Measurements from ENCODE around the gene LRRN4CL.
"Not testable (repeated sequence)": the region's sequence is repeated elsewhere in the genome, so short reads cannot be mapped to it uniquely, and the experiment has no call there.

Gene LRRN4CL

DNA sequence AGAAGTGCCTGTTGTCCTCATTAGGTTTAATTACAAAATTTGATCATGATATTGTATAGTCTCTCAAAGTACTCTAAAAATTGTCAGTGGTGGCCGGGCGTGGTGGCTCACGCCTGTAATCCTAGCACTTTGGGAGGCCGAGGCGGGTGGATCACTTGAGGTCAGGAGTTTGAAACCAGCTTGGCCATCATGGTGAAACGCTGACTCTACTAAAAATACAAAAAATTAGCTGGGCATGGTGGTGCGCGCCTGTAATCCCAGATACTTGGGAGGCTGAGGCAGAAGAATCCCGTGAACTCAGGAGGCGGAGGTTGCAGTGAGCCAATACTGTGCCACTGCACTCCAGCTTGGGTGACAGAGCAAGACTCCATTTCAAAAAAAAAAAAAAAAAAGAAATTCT lies 13.9 kb downstream of the LRRN4CL start:
- DNase-seq: not testable (repeated sequence)

DNA sequence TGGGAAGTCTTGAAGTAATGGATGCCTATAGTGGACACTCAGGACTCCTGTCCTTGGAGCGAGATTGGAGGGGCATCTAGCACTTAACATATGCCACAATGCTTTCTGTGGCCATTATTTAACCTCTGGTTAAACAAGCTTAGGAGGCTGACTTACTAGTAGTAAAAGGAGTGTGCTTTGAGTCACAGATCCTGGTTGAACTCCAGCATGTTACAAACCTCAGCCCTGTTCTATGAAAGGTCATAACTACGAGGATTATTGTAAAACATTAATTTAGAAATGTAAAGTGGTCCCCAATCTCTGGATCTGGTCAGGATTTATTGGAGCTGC lies 16.2 kb downstream of the LRRN4CL start:
- DNase-seq: no peak

DNA sequence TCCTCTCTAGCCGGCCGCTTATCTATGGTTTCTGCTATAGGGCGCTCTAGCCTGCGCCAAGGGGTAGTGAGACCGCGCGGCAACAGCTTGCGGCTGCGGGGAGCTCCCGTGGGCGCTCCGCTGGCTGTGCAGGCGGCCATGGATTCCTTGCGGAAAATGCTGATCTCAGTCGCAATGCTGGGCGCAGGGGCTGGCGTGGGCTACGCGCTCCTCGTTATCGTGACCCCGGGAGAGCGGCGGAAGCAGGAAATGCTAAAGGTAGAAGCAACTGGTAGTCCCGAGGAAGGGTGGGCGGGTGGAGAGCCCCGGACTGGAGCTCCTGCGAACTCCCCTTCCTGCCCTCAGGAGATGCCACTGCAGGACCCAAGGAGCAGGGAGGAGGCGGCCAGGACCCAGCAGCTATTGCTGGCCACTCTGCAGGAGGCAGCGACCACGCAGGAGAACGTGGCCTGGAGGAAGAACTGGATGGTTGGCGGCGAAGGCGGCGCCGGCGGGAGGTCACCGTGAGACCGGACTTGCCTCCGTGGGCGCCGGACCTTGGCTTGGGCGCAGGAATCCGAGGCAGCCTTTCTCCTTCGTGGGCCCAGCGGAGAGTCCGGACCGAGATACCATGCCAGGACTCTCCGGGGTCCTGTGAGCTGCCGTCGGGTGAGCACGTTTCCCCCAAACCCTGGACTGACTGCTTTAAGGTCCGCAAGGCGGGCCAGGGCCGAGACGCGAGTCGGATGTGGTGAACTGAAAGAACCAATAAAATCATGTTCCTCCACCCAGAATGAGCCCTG lies 17.5 kb downstream of the LRRN4CL start, which contains the start of the genes LBHD1 and UQCC3:
TSS of gene LBHD1 (minus strand) at position 660 of the 782 bp plus-strand sequence. CDS start 2,236 bp downstream, outside the sequence.
TSS of gene UQCC3 (plus strand) at position 66 of the 782 bp plus-strand sequence. CDS start at position 139, 73 bp downstream.
- DNase-seq: peak; percentile 73 to 86

DNA sequence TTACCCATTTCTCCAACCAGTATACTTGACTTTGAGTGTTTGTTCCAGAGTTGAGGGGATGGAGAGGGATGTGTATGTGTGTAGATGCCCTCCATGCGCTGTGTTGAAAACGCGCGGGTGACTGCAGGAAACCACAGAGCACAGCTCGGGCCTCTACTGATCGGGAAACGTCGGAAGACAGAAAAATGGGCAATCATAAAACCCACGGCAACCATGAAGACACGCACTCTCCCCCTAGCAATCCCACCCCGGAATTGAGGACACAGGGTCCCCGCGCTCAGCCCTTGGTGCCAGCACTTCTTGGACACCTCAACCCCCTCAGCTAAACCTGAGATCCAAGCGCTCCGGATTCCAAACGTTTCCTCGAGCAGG lies 18.1 kb downstream of the LRRN4CL start:
- DNase-seq: peak in 1 of 2 donors; percentile 15

DNA sequence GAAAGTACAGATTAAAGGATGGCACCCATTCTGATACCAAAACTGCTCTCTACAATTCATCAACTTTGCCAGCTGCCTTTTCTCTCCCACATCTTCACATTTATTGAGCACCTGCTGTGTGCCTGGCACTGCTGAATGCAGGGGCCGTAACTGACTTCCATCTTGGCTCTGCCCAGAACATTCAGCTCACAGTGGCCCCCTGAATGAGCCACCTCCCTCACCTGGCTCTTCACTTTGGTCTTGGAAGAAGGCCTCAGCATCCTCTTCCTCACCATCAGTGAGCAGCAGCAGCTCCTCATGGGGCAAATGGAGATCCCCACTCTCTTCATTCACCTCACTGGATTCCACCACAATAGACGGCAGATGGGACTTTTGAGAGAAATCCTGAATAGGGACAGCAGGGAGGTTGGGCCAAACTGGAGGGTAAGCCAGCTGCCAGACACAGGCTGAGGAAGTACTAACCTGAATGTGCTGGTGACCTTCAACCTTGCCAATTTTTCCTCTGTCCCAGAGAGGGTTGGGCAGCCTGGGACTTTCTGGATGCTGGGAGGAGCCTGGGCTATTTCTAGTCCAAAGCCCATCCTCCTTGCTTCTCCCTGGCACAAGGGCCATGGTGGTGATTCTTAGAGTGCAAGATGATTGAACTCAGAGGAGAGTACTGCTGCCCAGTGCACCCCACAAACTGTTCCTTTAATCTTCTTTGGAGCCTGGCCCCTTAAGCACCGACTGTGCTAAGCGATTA lies 19.7 kb downstream of the LRRN4CL start:
- no peak for DNase-seq

DNA sequence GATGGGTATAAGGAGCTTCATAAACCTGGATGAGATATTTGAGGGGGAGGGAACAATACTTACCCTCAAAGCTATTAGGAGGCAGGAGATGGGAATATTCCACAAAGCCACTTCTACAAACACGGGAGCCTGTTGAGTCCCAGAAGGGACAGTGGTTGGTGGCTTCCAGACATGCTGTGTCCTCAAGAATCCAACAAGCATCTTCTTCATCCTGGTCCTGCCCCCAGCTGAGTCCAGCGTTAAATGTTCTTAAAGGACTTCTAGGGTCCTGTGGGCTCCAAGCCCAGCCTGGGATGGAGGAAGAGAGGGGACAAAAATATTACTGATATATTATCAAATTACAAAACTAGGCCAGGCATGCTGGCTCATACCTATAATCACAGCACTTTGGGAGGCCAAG lies 21.9 kb downstream of the LRRN4CL start:
- no peak for DNase-seq

DNA sequence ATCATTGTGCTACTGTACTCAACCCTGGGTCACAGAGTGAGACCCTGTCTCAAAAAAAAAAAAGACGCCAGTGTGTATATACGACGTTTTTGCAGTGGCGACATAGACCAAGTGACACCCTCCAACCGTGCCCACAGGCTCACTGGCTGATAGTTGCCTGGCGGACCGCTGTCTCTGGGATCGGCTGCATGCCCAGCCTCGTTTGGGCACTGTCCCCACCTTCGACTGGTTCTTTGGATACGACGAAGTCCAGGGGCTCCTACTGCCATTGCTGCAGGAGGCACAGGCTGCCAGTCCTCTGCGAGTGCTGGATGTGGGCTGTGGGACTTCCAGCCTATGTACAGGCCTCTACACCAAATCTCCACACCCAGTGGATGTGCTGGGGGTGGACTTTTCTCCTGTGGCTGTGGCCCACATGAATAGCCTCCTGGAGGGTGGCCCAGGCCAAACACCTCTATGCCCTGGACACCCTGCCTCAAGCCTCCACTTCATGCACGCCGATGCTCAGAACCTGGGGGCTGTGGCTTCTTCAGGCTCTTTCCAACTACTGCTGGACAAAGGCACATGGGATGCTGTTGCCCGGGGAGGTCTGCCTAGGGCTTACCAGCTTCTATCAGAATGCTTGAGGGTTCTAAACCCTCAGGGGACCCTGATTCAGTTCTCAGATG lies 22.9 kb downstream of the LRRN4CL start:
- no peak for DNase-seq

DNA sequence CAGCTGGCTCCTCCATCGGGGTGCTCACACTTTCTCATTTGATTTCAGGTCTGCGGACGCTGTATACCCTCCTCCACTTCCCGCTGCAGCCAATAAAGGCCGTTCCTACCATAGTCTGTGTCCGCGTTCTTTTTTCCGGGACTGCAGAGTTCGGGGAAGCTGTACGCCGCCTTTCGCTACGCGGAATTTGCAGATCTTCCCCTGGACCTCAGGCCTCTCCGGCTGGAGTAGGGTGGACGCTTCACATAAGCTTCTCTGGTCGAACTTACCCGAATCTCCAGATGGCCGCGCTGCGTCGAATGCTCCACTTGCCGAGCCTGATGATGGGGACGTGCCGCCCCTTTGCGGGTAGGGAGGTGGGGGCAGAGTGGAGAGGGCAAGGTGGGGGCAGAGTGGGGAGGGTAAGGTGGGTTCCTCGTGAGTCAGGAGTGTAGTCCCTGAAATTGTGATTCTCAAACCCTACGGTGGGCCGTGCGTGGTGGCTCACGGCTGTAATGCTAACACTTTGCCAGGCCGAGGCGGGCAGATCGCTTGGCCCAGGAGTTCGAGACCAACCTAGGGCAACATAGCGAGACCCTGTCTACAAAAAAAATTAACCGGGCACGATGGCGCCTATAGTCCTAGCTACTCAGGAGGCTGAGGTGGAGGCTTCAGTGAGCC lies 23.6 kb downstream of the LRRN4CL start:
- peak; percentile 57 to 69 for DNase-seq

DNA sequence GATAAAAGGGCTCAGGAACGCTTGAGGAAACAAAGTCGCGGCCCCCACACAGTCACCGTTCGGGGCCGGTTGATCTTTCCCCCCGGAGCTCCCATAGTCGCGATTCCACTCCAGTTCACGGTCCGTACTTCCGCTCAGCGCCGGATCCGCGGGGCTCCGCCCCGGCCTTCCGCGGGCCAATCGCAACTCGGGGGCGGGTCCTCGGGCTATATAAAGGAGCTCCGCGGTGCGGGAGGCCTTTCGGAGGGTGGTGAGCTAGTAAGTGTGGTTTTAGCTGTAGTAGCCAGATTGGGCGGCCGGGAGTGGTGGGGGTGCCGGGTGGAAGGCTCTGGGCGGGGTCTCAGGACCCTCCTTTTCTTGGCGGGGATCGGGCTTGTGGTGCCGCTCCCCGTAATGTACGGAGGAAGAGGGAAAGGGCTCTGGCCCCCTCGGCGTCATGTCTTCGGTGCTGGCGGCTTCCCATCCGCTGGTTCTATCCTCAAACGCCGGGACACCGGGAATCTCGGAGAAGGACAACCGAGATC lies 24.2 kb downstream of the LRRN4CL start, which contains the start of the genes C11orf98 and CSKMT:
TSS of gene C11orf98 (minus strand) at position 136 of the 524 bp plus-strand sequence. CDS start at position 95, 41 bp downstream.
TSS of gene CSKMT (plus strand) at position 238 of the 524 bp plus-strand sequence. CDS start 568 bp downstream, outside the sequence.
- DNase-seq: peak; percentile 93 to 97

DNA sequence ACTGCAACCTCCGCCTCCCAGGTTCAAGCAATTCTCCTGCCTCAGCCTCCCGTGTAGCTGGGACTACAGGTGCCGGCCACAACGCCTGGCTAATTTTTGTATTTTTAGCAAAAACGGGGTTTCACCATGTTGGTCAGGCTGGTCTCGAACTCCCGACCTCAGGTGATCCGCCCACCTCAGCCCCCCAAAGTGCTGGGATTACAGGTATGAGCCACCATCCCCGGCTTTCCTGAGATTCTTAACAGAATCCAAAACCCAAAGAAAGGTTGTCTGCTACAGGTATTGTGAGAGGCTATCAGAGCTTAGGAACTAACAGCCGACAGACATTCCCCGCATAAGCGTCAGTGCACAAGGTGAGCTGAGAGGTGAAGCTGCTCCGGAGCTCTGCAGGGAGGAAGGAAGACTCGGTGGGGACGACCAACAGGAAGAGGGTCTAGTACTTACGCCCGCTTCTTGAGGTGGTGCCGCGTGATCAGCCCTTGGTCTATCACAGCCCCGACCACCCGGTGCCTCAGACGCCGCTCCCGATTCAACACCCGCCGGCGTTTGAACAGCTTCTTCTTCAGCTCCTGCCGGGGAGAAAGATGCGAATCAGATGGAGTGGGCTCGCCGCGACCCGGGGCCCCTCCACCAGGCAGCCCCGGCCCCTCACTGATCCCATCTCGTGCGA lies 24.8 kb downstream of the LRRN4CL start:
- DNase-seq: peak; percentile 59 to 67

DNA sequence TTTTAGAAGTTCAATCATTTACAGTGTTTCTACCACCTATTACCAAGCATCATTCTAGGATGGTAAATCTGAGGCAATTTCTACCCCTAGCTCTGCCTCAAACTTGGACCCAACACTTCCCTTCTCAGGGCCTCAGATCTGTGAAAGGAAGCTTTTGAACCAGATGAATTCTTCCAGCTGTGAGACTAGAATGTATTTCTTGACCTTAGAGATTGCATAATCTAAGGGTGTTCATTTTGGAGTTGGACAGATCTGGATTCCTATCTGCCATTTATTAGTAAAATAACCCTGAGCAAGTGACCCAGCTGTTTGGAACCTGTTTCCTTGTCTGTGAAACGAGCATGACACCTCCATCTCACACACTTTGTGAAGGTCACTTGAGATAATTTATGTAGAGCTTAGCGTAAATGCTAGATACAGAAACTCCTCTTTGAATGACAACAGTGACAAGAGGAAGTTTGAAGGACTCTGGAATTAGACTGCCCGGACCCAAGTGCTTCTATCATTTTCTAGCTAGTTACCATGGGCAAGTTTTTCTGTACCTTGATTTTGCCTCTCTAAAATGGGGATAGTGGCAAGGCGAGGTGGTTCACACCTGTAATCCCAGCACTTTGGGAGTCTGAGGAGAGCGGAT lies 32.4 kb downstream of the LRRN4CL start:
- DNase-seq: no peak

DNA sequence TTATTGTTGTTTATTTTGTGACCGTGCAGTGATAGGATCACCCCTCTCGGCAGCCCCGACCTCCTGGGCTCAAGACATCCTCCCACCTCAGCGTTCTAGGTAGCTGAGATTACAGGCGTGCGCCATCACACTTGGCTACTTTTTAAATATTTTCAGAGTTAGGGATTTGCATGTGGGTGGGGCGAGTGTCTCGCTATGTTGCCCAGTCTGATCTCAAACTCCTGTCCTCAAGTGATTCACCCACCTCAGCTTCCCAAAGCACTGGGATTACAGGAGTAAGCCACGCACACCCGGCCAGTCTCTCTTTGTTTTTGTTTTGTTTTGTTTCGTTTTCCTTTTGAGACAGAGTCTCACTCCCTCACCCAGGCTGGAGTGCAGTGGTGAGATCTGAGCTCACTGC lies 35.0 kb downstream of the LRRN4CL start:
- DNase-seq: no peak

DNA sequence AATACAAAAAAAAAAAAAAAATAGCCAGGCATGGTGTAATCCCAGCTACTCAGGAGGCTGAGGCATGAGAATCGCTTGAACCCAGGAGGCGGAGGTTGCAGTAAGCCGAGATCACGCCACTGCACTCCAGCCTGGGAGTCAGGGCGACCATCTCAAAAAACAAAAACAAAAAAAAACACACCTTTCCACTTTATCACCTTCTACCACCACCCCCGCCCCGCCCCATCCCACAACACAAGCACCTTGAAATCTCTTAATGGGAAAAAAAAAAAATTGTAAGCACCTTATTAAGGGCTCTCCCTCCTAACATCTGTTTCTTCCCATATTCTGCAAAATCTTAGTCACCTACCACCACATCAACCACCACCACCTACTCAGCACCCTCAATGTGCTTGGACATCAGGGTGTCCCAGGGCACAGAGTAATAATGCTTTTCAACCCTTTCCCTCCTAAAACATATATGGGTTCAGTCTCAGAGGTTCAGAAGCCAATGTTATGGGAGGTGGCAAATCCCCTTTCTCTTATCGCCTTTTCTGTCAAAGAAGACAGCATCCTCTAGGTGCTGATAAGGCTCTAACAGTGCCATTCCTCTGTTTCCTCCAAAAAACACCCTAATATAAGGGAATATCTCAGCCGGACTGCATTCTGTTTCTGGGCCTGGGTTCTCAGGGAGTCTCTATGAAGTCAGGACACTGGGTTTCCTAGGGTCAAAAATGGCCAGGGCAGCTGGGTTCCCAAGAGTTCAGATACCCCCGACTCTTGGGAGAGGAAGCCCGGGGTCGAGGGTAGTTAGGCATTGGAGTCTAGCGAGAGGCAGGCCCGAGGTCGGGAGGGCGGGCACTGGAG lies 36.9 kb downstream of the LRRN4CL start:
- peak in 1 of 2 donors; percentile 74 for DNase-seq

DNA sequence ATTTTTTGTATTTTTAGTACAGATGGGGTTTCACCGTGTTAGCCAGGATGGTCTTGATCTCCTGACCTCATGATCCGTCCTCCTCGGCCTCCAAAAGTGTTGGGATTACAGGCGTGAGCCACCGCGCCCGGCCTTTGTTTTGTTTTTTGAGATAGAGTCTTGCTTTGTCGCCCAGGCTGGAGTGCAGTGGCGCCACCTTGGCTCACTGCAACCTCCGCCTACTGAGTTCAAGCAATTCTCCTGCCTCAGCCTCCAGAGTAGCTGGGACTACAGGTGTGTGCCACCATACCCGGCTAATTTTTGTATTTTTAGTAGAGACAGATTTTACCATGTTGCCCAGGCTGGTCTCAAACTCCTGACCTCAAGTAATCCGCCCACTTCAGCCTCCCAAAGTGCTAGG lies 39.0 kb downstream of the LRRN4CL start:
- not testable (repeated sequence) for DNase-seq

DNA sequence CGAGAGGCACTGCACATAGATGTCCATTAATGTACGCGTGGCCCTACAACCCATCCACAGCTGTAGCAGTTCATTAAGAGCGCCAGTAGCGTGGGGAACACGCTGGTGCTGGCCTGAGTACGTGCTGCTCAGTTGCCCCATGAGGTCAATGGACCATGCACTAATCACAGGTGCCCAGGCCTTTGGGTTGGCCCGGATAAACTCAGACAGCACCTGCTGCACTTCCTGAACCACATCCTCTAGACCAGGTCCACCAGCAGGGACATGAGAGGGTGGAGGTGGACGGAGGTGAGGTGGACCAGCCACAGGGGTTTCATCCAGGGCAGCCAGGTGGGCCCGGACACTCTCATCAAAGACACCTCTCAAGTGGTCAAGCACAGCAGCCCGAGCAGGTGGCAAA lies 39.8 kb downstream of the LRRN4CL start:
- no peak for DNase-seq

DNA sequence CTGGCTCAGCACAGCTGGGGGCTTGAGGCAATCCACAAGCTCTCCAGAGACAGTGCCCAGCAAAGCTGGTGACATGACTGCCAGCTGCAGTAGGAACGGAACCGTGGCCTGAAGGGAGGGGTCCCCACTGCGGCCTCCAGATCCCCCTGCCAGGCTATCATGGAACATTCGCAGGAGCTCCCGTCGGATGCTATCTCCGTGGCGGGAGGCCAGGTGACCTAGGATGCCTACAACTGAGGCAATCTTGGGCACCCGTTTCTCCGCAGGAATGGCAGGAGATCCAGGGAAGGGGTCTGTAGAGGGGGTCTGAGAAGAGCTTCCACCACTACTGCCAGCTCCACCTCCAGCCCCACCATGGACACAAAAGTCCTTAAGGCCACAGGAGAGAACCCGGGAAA lies 40.4 kb downstream of the LRRN4CL start:
- no peak for DNase-seq

DNA sequence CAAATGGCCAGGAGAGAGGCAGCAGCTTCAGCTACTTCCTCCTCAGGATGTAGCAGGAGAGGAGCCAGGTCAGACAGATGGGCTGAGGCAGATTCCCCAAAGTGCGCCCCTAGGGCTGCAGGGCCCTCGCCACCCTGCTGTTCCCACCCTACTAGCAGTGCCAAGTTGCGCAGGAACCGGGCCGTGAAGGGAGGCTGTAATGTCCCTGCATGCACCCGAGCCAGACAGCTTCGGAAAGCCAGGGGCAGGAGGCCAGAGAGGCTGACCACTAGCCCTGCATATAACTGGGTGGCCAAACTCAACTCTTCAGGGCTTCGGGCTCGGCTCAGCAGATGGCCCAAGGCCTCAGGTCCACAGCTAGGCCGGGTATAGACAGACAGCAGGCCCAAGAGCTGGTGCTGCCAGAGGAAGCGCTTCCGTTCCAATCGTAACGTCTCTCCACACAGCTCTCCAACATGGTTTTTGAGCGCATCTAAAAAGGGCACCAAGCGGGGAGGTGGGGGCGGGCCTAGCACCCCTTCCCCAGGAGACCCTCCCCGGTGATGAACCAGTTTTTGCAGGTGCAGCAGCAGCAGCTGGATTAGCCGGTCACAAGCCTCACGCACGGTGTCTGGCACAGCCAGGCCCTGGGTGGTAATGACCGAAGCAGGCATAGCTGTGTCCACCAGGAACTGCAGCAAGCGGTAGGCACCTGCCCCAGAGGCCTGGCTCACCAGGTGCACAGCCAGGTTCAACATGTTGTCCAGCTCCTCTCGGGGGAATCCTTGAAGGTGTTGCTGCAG lies 41.0 kb downstream of the LRRN4CL start:
- DNase-seq: no peak

DNA sequence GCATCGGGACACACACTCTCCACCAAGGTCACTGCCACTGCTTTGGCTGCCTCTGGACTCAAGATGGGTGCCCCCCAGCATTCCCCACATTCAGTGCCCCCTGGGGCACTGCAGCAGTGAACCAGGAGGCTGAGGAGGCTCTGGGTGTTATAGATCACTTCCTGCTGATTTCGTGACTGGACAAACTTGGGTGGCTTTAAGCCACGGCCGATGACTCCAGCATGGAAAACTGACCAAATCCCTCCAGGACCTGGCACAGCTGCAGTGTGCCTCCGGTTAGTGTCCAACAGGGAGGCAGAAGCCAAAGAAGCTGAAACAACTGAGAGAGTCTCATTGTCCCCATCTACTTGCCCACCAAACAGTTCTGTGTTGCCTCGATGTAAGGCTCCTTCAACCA lies 41.7 kb downstream of the LRRN4CL start:
- no peak for DNase-seq

DNA sequence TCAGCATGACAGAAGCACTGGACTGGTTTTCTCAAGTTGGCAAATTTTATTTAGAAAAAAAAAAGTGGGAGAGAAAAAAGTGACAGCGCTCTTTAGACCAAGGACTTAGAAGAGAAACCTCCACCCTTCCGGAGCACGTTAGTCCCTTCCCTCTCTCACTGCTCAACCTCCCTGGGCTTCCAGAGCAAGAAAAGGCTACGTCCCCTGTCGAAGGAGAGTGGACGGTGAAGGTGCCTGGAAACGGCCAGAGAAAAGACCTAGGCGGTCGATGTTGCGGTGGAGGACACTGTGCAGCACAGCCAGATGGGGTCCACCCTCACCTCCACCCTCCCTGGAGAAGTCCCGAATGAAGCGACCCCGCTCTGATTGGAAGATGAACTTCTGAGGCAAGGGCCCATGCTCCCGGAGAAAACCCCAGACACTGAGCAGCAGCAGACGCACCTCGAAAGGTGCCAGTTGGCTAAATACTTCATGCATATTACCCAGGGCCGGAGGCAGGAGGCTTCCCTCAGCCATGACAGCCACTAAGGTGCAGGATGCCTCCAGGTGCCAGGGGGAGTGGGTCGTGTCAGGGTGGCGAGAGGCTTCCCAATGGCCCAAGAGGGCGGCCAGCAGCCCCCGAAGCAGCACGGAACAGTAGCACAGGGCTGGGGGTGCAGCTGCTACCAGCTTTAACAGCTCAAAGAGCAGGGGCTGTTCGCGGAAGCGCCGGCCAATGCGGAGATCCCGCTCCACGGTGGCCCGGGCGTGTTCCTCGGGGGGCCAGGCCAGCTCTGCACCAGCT lies 42.3 kb downstream of the LRRN4CL start:
- DNase-seq: no peak

Measured in CD4-positive, alpha-beta T cell treated with Interferon alpha-2 for 1 hour (primary cell).